Endothelial cell of umbilical vein (primary cell): ENCODE results near the gene CDCP1. TPM values are rescaled to one million over a fixed set of nuclear protein-coding genes. Genes with fewer than 3 reads are reported as not detected.

Experiments used
- BruUV-seq: library from RNA; stranded (reverse); fragments of 400-500 nt; replicated peaks from 2 replicates; lab custom pipeline; 2021; lab: Mats Ljungman, UMichigan
- CTCF ChIA-PET: fragments of 300-600, 350-600 bp; sonication (Branson Sonifier 250); formaldehyde crosslinking; loops from one replicate; lab custom pipeline; 2021; ENCODE audit warnings: antibody characterized with exemption, inconsistent platforms; lab: Charles Lee
- POLR2A ChIA-PET: fragments of 300-600, 350-600 bp; sonication (Branson Sonifier 250); formaldehyde crosslinking; loops from one replicate; lab custom pipeline; 2021; ENCODE audit warnings: antibody characterized with exemption, inconsistent platforms; lab: Charles Lee
- DNase-seq: peaks from one replicate; pipeline ENCODE4 v3.0.0-alpha.2; 2011; ENCODE audit warnings: low read depth, low spot score
- FAIRE-seq: peaks from 2 replicates; lab custom pipeline; 2011; peaks lifted over from hg19 to GRCh38; lab: Jason Lieb, UNC
- H2AFZ ChIP-seq: 2 replicates; pipeline ENCODE4 v1.6.0; 2012; ENCODE audit warnings: low read depth, low read length, control low read depth, inconsistent platforms
- H3K27ac ChIP-seq: 2 replicates; pipeline ENCODE4 v1.5.1; 2011; ENCODE audit warnings: low read depth, mild to moderate bottlenecking, control low read depth, low read length, moderate library complexity; ENCODE audit not compliant: insufficient read depth
- H3K27me3 ChIP-seq, 2 experiments: 2 replicates each; pipeline versions ENCODE4 v1.6.0 to v1.6.1; 2011; ENCODE audit warnings: low read length in 2 of 2, mixed read lengths in 1 of 2; ENCODE audit not compliant: control insufficient read depth in 2 of 2, insufficient read depth in 2 of 2
- H3K36me3 ChIP-seq, 2 experiments: 2 replicates in 1 of 2; 3 replicates in 1 of 2; pipeline ENCODE4 v1.5.1; 2011; ENCODE audit warnings: low read length in 2 of 2, mild to moderate bottlenecking in 1 of 2, moderate library complexity in 1 of 2; ENCODE audit not compliant: control insufficient read depth in 2 of 2, insufficient read depth in 2 of 2; ENCODE audit errors: extremely low read depth in 1 of 2
- H3K4me1 ChIP-seq: 3 replicates; pipeline ENCODE4 v1.5.1; 2011; ENCODE audit warnings: mild to moderate bottlenecking, low read length; ENCODE audit not compliant: control insufficient read depth, insufficient read depth; ENCODE audit errors: extremely low read depth
- H3K4me2 ChIP-seq: 2 replicates; pipeline ENCODE4 v1.6.1; 2011; ENCODE audit warnings: low read length, control low read depth, mixed read lengths; ENCODE audit not compliant: insufficient read depth
- H3K4me3 ChIP-seq, 3 experiments: fragments of 200-600 bp in 1 of 3; sonication (generic), shearing (Covaris generic) in 1 of 3; replicated peaks in 1 of 3; 2 replicates each; pipeline ENCODE4 v1.5.1; 2011 to 2016; ENCODE audit warnings: control low read depth in 3 of 3, low read length in 3 of 3, mild to moderate bottlenecking in 2 of 3, inconsistent platforms in 1 of 3, low read depth in 1 of 3, moderate library complexity in 1 of 3; ENCODE audit not compliant: insufficient read depth in 1 of 3
- H3K79me2 ChIP-seq: 2 replicates; pipeline ENCODE4 v1.6.0; 2012; ENCODE audit warnings: low read length, inconsistent platforms; ENCODE audit not compliant: control insufficient read depth, insufficient read depth
- H3K9ac ChIP-seq: replicated peaks from 2 replicates; pipeline ENCODE3; 2011; ENCODE audit warnings: low read length, control low read depth; ENCODE audit not compliant: insufficient read depth; ENCODE audit errors: extremely low read depth
- H3K9me1 ChIP-seq: replicated peaks from 3 replicates; pipeline ENCODE4 v1.6.0; 2011; ENCODE audit warnings: mild to moderate bottlenecking, low read length; ENCODE audit not compliant: control insufficient read depth, insufficient read depth; ENCODE audit errors: extremely low read depth
- H3K9me3 ChIP-seq: replicated peaks from 2 replicates; pipeline ENCODE4 v1.5.1; 2012; ENCODE audit warnings: low read length, inconsistent platforms; ENCODE audit not compliant: control insufficient read depth, insufficient read depth
- H4K20me1 ChIP-seq: replicated peaks from 2 replicates; pipeline ENCODE3; 2011; ENCODE audit warnings: mild to moderate bottlenecking, low read length; ENCODE audit not compliant: control insufficient read depth, insufficient read depth; ENCODE audit errors: extremely low read depth
- CTCF ChIP-seq, 2 donors: IDR thresholded peaks; 1 replicate in 1 of 2; 2 replicates in 1 of 2; pipeline ENCODE4 v1.5.1; 2011; ENCODE audit warnings: low read length in 2 of 2, mild to moderate bottlenecking in 2 of 2, moderate library complexity in 2 of 2, control low read depth in 1 of 2, inconsistent platforms in 1 of 2, low read depth in 1 of 2; ENCODE audit not compliant: insufficient read depth in 1 of 2; ENCODE audit errors: extremely low read depth in 1 of 2
- EZH2 ChIP-seq: IDR thresholded peaks from 2 replicates; pipeline ENCODE4 v1.6.1; 2012; ENCODE audit warnings: borderline replicate concordance, low read depth, mild to moderate bottlenecking, moderate library complexity, low read length, inconsistent platforms; ENCODE audit not compliant: severe bottlenecking
- FOS ChIP-seq: IDR thresholded peaks from 2 replicates; pipeline ENCODE4 v1.6.1; 2011; ENCODE audit warnings: mild to moderate bottlenecking, low read length, moderate library complexity, borderline replicate concordance; ENCODE audit not compliant: insufficient read depth
- GATA2 ChIP-seq: IDR thresholded peaks from 2 replicates; pipeline ENCODE4 v1.7.0; 2011; ENCODE audit warnings: low read depth, mild to moderate bottlenecking, moderate library complexity, mixed read lengths, low read length; ENCODE audit not compliant: insufficient read length, insufficient read depth
- JUN ChIP-seq: IDR thresholded peaks from 2 replicates; pipeline ENCODE4 v1.6.1; 2011; ENCODE audit warnings: borderline replicate concordance, low read depth; ENCODE audit not compliant: insufficient read length, insufficient read depth
- MAX ChIP-seq: IDR thresholded peaks from 2 replicates; pipeline ENCODE4 v1.6.1; 2011; ENCODE audit not compliant: insufficient read depth, insufficient read length
- MYC ChIP-seq: IDR thresholded peaks from one replicate; pipeline ENCODE4 v1.6.1; 2011; ENCODE audit warnings: mild to moderate bottlenecking, low read depth, low read length
- POLR2A ChIP-seq: IDR thresholded peaks from 2 replicates; pipeline ENCODE4 v1.6.1; 2012; ENCODE audit warnings: low read depth, mild to moderate bottlenecking, control low read depth, low read length
- POLR2AphosphoS5 ChIP-seq: IDR thresholded peaks from 2 replicates; pipeline ENCODE4 v1.6.1; 2012; ENCODE audit warnings: low read depth, mild to moderate bottlenecking, control low read depth, low read length, moderate library complexity; ENCODE audit not compliant: insufficient read depth
- dilution Hi-C: fragments of 300-500 bp; cut with MboI; formaldehyde crosslinking; loops from one replicate; pipeline ENCODE4 v1.15.0; 2019; ENCODE audit warnings: low sequenced_read_pairs; ENCODE audit not compliant: extremely low pct_ligation_motif_present
- intact Hi-C: fragments of 100-400 bp; cut with micrococcal nuclease; formaldehyde crosslinking; loops from one replicate; pipeline ENCODE4 v1.10.0; 2022
- polyA plus RNA-seq, 4 experiments: library from polyadenylated mRNA; depleted of rRNA in 3 of 4; stranded (reverse) in 3 of 4; unstranded in 1 of 4; fragments of >200 nt; gene quantifications; 2 replicates each; pipeline versions ENCODE4 v1.2.1 to v1.2.3, GENCODE V29; 2011 to 2012; ENCODE audit warnings: missing spikeins in 1 of 4
- total RNA-seq: library from RNA; stranded (reverse); gene quantifications from 2 replicates; pipeline ENCODE4 v1.2.3, GENCODE V29; 2021

The CDCP1 gene
- total and polyA plus RNA-seq, 2 donors (not counting 3 experiments of a cell fraction or from before 2014, with no cell fraction given), result 0.01 to 0.22 TPM

GRCh38 chr3:45116350-45116749 lies 29.8 kb downstream of the CDCP1 start:
- BruUV-seq, result no TSS peak
- peaks cover 0 to 2% of the 10 kb centered on the region in 2 experiments for H3K27me3 ChIP-seq
- H2AFZ ChIP-seq, result no peak overlapping the region
- no peak overlapping the region for H3K4me3 ChIP-seq
- no peaks in the 10 kb centered on the region for H3K79me2 ChIP-seq
- H3K27ac ChIP-seq, result no peak overlapping the region
- intact Hi-C loops, result no loop called here
- dilution Hi-C loops, result no loop called here
- H3K4me2 ChIP-seq, result no peak overlapping the region
- no peak for TF ChIP-seq JUN
- no peak for TF ChIP-seq POLR2AphosphoS5
- no peak for TF ChIP-seq EZH2
- TF ChIP-seq MAX, result no peak
- TF ChIP-seq CTCF (IDR thresholded peaks at IDR 0.05; ENCODE audit: extremely low read depth in 1 of 2, insufficient read depth in 1 of 2, low read depth in 1 of 2, low read length in 2 of 2), result no peak
- no peak for TF ChIP-seq FOS
- no peak for TF ChIP-seq GATA2
- TF ChIP-seq POLR2A, result no peak
- TF ChIP-seq MYC, result no peak
- no peaks in the 10 kb centered on the region for H3K4me1 ChIP-seq
- DNase-seq, result no peak
- no peak for FAIRE-seq
- no peaks in the 10 kb centered on the region for H3K9me1 ChIP-seq
- no peaks in the 10 kb centered on the region for H4K20me1 ChIP-seq
- no peak overlapping the region for H3K9ac ChIP-seq
- CTCF ChIA-PET, result interaction anchor here (1.0 kb wide), 1 partner anchor 109 kb away, joined by 3 read pairs; no protein-coding TSS in a partner anchor
- H3K36me3 ChIP-seq, result no peaks in the 10 kb centered on the region
- POLR2A ChIA-PET, result no interaction called here
- no peaks in the 10 kb centered on the region for H3K9me3 ChIP-seq
